KOPT-K1 (cell line): ENCODE results near the gene ACY1.
"Not testable (repeated sequence)": the region's sequence is repeated elsewhere in the genome, so short reads cannot be mapped to it uniquely, and the experiment has no call there.

Experiments used
- H3K27ac ChIP-seq: fragments of 200-600 bp; sonication (generic); 2 replicates; pipeline ENCODE4 v1.5.1; 2016; ENCODE audit warnings: antibody characterized with exemption, mild to moderate bottlenecking, low read depth, low read length; ENCODE audit not compliant: poor library complexity, severe bottlenecking
- H3K36me3 ChIP-seq: fragments of 200-600 bp; sonication (generic); 2 replicates; pipeline ENCODE4 v1.5.1; 2017; ENCODE audit warnings: antibody characterized with exemption, mild to moderate bottlenecking, low read length, moderate library complexity; ENCODE audit not compliant: insufficient read depth
- H3K9me3 ChIP-seq: fragments of 200-600 bp; sonication (generic); 2 replicates; pipeline ENCODE4 v1.5.1; 2017; ENCODE audit warnings: antibody characterized with exemption, low read length, mild to moderate bottlenecking; ENCODE audit not compliant: insufficient read depth, poor library complexity, severe bottlenecking

Gene ACY1

DNA sequence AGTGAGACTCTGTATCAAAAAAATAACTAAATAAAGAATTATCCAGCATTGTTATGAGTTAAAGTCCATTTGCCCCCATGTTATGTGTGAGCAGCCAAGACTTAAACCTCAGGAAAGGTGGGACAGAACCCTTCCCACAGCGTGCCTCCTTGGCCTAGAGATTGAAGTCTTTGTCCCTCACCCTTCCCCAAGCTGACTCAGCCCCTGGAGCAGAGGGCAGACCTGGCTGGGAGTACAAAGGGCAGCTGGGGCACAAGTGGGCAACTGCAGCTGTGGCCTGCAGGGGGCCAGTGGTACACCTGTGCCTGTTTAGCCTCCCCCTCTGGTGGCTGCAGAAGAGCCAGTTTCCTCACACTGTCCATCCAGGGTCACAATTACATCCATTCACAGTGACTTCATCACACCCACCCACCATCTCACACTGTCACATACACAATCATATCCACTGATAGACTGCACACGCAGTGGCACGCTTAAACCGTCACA lies 940 bp upstream of the ACY1 start:
- Histone ChIP-seq H3K27ac (peak overlapping the region; percentile 63), H3K9me3 (no peaks in the 10 kb centered on the region)

GRCh38 chr3:51983578-51984268 lies 388 bp downstream of the ACY1 start:
- no peaks in the 10 kb centered on the region for H3K36me3 ChIP-seq

More for the DNA sequence above, 940 bp upstream of the ACY1 start:
- H3K36me3 ChIP-seq, result no peaks in the 10 kb centered on the region

GRCh38 chr3:51984269-51984647 lies 923 bp downstream of the ACY1 start:
- Histone ChIP-seq H3K36me3 (no peaks in the 10 kb centered on the region), H3K27ac (no peak overlapping the region), H3K9me3 (no peaks in the 10 kb centered on the region)

More at GRCh38 chr3:51983578-51984268, 388 bp downstream of the ACY1 start:
- no peaks in the 10 kb centered on the region for H3K9me3 ChIP-seq
- peak overlapping the region; percentile 63 for H3K27ac ChIP-seq

- no peaks in the 10 kb centered on the region for H3K9me3 ChIP-seq
- no peak overlapping the region for H3K27ac ChIP-seq
- no peaks in the 10 kb centered on the region for H3K36me3 ChIP-seq
Observed at GRCh38 chr3:51985063-51985462, 1.7 kb downstream of the ACY1 start.

- peaks cover 1% of the 10 kb centered on the region for H3K36me3 ChIP-seq
- H3K9me3 ChIP-seq, result no peaks in the 10 kb centered on the region
- H3K27ac ChIP-seq, result no peak overlapping the region
Observed at GRCh38 chr3:51986010-51986947, 2.9 kb downstream of the ACY1 start.

GRCh38 chr3:51987568-51987967 lies 4.2 kb downstream of the ACY1 start:
- Histone ChIP-seq H3K36me3 (peaks cover 14% of the 10 kb centered on the region), H3K27ac (no peak overlapping the region), H3K9me3 (no peaks in the 10 kb centered on the region)

- H3K9me3 ChIP-seq, result no peaks in the 10 kb centered on the region
- H3K27ac ChIP-seq, result no peak overlapping the region
- peaks cover 24% of the 10 kb centered on the region for H3K36me3 ChIP-seq
Observed at GRCh38 chr3:51988286-51989146, 5.2 kb downstream of the ACY1 start.

- not testable (repeated sequence) for H3K27ac ChIP-seq, H3K9me3 ChIP-seq
- peaks cover 44% of the 10 kb centered on the region for H3K36me3 ChIP-seq
Observed at GRCh38 chr3:51990501-51990971, 7.2 kb downstream of the ACY1 start.

GRCh38 chr3:51992017-51992682 lies 8.8 kb downstream of the ACY1 start:
- H3K27ac ChIP-seq, result peak overlapping the region; percentile 4
- peaks cover 45% of the 10 kb centered on the region for H3K36me3 ChIP-seq

GRCh38 chr3:51993657-51994056 lies 10.3 kb downstream of the ACY1 start:
- H3K36me3 ChIP-seq, result peaks cover 45% of the 10 kb centered on the region
- H3K27ac ChIP-seq, H3K9me3 ChIP-seq: not testable (repeated sequence)

More at GRCh38 chr3:51992017-51992682, 8.8 kb downstream of the ACY1 start:
- H3K9me3 ChIP-seq, result no peaks in the 10 kb centered on the region

GRCh38 chr3:51994530-51994929 lies 11.2 kb downstream of the ACY1 start:
- peak overlapping the region; percentile 88 for H3K27ac ChIP-seq
- no peaks in the 10 kb centered on the region for H3K9me3 ChIP-seq
- peaks cover 45% of the 10 kb centered on the region for H3K36me3 ChIP-seq

DNA sequence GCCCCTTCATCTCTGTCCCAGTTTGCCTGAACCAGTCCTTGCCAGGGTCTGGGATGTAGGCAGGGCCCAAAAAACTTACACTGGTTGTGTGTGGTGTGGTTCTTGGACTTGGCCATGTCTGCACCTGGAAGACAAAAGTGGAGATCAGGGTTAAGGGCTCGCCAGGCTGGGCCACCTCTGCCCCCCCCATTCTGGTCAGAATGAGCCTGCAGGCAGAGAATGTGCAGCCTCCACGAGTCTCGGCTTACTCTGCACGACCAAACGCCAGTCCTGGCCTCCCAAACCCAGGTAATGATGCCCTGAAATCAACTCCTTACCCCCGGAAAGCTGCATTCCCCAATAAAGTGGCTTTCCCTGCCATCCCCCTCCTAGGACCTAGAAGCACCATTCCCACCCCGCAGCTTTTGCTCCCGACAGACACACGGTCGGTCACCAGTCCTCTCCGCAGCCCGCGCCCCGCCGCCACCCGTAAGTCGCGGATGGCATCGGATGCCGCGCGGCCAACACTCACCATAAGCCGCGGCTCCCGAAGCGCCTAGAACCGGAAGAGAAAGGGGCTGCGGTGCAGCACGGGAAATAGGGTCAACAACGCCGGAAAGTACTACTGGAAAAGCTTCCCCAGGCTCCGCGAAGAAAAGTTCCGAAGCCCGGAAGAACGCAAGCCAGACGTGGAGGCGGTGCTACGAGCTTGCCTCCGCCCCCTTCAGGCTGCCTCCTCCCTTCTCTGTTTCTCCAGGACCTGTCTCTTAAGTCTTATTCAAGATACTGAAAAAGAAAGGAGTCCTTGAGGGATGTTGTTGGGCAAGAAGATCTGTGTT lies 12.2 kb downstream of the ACY1 start, which contains the start of gene RPL29:
TSS of gene RPL29 (minus strand) at position 550 of the 818 bp plus-strand sequence. CDS start at position 116, 434 bp downstream.
- H3K27ac ChIP-seq, result peak within 1 kb of the TSS; percentile 88
- no peaks in the 10 kb centered on the region for H3K9me3 ChIP-seq
- peaks cover 45% of the 10 kb centered on the region for H3K36me3 ChIP-seq

DNA sequence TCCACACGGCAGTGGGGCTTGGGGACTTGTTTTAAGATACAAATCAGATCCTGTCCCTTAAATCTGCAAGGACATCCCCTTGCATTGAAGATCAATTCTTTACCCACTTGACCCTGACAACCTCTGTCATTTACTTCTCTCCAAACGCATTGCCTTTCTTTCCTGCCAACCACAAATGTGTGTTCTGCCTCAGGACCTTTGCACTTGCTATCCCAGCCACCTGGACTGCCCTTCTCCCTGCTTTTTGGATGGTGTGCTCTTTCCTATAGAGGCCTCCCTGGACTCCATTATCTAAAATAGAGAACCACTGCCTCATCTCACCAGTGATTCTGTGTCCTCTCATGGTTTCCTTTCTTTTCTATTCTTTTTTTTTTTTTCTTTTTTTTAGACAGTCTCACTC lies 13.8 kb downstream of the ACY1 start:
- Histone ChIP-seq H3K36me3 (peaks cover 35% of the 10 kb centered on the region), H3K9me3 (no peaks in the 10 kb centered on the region), H3K27ac (no peak overlapping the region)
